HG02973 (cell line): ENCODE measurements around the gene NACAD.

Experiments
- ATAC-seq: cut with Tn5 transposase; IDR thresholded peaks from one replicate; pipeline ENCODE4 v1.9.1; 2021; ENCODE audit warnings: moderate library complexity; ENCODE audit not compliant: unreplicated experiment

Gene NACAD

DNA sequence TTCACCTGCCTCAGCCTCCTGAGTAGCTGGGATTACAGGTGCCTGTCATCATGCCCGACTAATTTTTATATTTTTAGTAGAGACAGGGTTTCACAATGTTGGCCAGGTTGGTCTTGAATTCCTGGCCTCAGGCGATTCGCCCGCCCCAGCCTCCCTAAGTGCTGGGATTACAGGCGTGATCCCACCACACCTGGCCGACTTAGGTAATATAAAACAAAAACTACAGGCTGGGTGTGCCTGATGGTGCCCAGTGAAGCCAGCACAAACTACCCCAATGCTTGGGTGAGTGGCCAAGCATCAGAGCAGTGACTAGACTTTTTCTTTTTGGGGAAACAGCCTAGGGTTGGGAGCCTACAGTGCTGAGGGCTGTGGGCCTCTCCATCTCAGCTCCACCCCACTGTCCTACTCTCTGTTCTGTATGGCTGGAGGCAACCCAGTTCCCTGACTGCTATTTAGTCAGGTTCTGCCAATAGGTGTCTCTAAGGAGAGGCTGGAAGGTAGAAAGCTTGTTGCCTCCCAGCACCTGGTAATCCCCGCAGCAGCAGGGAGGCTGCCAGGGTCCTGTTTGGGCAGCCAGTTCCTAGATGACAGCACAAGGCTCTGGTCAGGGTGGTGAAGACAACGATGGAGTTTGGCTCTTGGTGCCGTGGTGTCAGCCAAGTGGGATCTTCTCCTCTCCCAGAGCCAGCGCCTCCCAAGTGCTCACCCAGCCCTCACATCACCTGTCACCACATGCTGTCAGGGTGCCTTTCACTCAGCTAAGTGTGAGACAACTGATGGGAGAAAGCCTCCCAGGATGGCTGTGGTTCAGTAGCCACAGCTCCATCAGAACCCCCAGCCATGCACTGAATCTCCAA, 10.4 kb upstream of the NACAD start:
- no peak for ATAC-seq

GRCh38 chr7:45092931-45093235, 4.1 kb upstream of the NACAD start:
- no peak for ATAC-seq

- ATAC-seq = no peak
Observed at GRCh38 chr7:45092100-45092930, 3.5 kb upstream of the NACAD start.

DNA sequence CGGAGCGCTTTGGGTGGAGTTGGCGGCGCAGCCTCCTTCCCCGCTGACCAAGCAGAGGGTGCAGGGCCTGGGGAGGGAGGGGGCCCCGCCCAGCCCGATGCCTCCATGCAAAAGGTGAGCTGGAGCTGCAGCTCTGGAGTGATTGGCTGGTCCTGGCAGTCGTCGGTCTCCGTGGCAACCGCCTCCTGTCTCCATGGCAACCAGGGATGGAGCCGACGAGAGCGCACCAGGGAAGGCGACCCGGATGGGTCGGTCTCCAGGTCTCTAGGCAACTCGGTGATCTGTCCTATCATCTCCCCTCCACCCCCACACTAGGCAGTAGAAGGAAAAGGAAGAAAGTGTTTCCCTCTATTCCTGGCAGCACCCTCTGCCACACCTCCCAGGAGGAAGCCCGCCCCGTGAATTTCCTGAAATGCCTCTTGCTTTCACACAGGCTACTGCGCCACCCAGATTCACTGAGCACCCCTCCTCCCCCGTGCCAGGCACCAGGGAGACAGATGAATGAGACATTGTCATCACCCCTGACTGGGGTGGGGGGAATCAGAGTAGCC, 647 bp upstream of the NACAD start:
- no peak for ATAC-seq

DNA sequence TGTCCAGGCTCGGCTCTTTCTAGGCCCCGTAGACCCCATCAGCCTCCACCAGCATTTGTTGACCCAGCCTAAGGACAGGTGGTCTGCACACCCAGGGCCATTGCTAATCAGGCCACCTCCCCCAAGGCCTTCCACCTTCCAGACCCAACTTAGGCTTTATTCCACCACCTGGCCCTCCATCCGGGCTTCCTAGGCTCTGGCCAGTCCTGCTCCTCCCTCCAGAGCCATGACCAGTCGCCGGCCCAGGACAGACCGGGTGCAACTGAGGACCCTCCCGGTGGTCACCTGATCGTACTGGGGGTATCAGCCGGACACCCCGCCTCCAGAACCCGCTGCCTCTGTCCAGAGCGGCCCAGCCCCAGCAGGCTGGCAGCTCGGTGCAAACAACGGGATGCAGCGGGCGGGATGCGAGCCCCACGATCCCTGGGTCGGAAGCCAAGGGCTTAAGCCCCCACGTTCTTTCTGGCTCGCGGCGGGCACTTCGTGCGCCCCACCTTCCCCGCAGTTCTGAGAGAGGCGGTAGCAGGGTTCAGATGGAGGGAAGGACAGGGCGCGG, 545 bp downstream of the NACAD start:
- no peak for ATAC-seq

DNA sequence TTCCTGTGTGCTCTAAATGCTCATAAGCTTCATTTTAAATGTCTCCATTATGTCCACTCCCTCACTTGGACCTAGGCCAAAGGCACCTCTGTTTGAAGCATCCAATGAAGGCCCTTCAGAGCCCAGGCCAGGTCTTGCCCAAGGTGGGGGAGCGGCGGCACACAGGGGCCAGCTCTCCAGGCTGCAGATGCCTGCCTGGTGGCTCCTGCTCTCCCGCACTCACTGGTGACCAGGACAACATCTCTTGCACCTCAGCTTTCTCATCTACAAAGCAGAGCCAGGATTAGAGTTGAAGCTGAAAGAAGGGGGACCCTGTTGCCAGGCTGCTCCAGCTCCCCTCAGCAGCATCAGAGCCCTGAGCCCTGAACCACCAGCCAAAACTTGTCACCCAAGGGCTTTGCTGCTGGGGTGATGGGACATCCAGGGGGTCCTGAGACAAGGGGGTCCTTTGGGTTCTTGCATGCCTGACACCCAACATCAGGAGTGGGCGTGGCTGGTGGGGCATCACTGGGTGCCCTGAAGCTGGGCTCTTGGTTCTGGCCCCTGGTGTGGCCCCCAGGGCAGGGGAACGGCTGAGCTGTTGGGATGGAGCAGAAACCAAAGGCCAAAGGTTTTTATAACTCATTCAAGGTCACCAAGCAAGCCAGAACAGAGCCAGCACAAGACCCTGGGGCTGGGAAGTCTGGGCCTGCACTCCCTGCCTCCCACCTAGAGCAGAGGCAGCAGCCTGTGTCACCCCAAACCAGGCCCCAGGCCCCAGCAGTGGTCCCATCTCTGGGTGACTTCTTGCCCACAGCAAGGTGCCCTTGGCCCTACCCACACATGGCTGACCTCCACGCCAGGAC, 1.2 kb downstream of the NACAD start:
- ATAC-seq = no peak

- no peak for ATAC-seq
Observed at GRCh38 chr7:45086331-45087065, 2.3 kb downstream of the NACAD start.

GRCh38 chr7:45085619-45086200, 3.1 kb downstream of the NACAD start:
- no peak for ATAC-seq

- ATAC-seq = no peak
Observed at GRCh38 chr7:45084901-45085618, 3.7 kb downstream of the NACAD start.

- no peak for ATAC-seq
Observed at GRCh38 chr7:45084336-45084735, 4.4 kb downstream of the NACAD start.

DNA sequence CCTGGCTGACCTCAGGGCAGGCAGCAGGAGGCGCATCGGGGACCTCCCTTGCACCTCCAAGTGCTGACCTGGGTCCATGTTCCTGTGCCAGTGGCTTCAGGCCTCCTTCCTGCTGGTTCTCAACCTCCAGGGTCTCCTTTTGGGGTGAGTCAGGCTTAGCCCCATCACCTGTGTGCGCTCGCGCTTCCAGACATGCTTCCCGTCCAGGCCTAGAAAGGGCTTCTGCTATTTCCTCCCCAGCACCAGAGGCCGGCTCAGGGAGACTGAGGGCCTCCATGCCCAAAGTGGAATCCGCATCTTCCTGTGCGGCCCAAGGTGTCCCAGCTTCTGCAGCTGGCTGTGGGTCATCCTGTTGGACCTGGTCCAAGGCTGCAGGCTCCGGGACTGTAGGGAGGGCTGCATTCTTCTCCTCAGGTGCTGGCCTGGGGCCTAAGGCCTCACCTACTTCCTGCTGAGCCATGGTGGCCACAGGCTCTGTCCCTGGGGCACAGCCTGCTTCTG, 5.9 kb downstream of the NACAD start:
- ATAC-seq = no peak

- ATAC-seq = no peak
Observed at GRCh38 chr7:45082031-45082830, 6.5 kb downstream of the NACAD start.

DNA sequence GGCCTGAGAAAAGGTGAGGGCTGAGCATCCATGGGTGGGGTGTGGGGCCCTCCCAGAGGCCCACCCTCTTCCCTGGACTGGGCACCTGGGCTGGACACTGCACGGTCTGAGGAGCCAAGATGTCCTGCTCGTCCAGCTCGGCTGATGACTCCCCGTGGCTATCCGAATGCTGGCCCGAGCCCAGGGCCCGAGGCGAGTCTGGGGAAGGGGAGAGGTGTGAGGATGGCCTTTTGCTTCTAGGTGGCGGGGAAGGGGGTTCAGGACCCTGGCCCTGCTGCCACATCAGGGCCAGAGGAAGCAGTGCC, 7.1 kb downstream of the NACAD start:
- ATAC-seq = no peak

DNA sequence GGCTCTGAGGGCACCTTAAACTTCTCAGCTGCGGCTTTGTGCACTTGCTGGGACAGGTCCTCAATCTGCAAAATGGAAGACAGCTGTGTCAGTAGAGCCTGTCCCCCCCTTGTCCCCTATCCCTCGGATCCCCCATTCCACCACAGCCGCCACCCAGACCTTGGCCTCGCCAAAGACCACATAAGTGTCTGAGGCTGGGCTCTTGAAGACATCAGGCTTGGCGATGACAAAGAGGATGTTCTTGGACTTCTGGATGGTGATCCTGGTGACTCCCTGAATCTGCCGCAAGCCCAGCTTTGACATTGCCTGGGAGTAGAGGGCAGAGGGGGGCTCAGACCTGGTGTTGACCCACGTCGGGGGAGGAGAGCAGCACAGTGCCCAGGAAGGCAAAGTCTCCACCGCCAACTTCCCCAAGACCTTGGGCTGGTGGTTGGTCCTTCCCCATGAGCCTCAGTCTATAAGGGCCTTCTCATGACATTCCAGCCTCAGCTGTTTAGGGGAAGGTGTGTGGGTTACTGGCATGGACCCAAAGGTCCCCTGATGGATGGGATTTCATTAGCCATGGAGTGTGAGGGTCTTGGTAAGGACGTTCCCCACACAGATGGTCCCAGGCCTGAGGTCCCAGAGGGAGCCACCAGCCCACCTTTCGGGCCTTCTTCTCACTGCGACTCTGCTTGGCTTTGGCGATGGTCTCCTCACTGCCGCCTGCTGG, 7.7 kb downstream of the NACAD start:
- ATAC-seq = no peak

GRCh38 chr7:45080265-45080957, 8.4 kb downstream of the NACAD start:
- no peak for ATAC-seq

- no peak for ATAC-seq
Observed at GRCh38 chr7:45078125-45078681, 10.6 kb downstream of the NACAD start.

DNA sequence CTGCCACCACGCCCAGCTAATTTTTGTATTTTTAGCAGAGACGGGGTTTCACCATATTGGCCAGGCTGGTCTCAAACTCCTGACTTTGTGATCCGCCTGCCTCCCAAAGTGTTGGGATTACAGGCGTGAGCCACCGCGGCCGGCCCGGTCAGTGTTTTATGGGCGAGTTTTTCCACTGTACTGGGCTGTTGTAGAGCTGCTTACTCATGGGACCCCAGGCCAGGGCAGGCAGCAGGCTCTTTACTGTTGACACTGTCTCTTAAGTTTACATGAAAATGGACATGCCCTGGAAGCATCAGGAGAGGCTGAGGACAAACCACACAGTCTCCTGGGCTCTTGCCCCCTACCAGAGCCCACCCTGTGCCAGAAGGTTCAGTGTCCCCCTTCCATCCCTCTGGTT, 11.2 kb downstream of the NACAD start:
- ATAC-seq = no peak
